Neural crest cell (in vitro differentiated cells): ENCODE data around the gene MCC. TPM values are rescaled to one million over a fixed set of nuclear protein-coding genes. Genes with fewer than 3 reads are reported as not detected.

Experiments used
- DNase-seq: peaks from one replicate; pipeline ENCODE4 v3.0.0; 2021; ENCODE audit warnings: low read depth, mixed read lengths, low spot score
- H3K27ac Mint-ChIP-seq: one replicate; pipeline ENCODE4 v1.8.0; 2021; ENCODE audit warnings: mild to moderate bottlenecking, mixed read lengths; ENCODE audit not compliant: unreplicated experiment
- H3K27me3 Mint-ChIP-seq: 2 replicates; pipeline ENCODE4 v1.8.0; 2021; ENCODE audit warnings: low read depth, mild to moderate bottlenecking, mixed read lengths
- H3K36me3 Mint-ChIP-seq: 2 replicates; pipeline ENCODE4 v1.8.0; 2021; ENCODE audit warnings: low read depth, mild to moderate bottlenecking, mixed read lengths
- H3K4me1 Mint-ChIP-seq: 2 replicates; pipeline ENCODE4 v1.8.0; 2021; ENCODE audit warnings: mixed read lengths
- H3K4me3 Mint-ChIP-seq: one replicate; pipeline ENCODE4 v1.8.0; 2021; ENCODE audit warnings: mild to moderate bottlenecking, mixed read lengths
- H3K9me3 Mint-ChIP-seq: 2 replicates; pipeline ENCODE4 v1.8.0; 2021; ENCODE audit warnings: mixed read lengths
- CTCF ChIP-seq: fragments of 200-600 bp; sonication (generic); conservative IDR thresholded peaks from 2 replicates; pipeline ENCODE4 v1.5.0; 2021; ENCODE audit warnings: antibody characterized with exemption, mild to moderate bottlenecking
- total RNA-seq: library from RNA; stranded (reverse); gene quantifications from 2 replicates; pipeline ENCODE4 v1.2.1, GENCODE V29; 2021

MCC gene
- total RNA-seq, 1 donor from 2014 or later = 10.8 TPM

- Mint-ChIP-seq H3K27me3 (no peaks in the 10 kb centered on the region), H3K4me3 (no peak overlapping the region), H3K9me3 (no peaks in the 10 kb centered on the region), H3K27ac (no peak overlapping the region), H3K4me1 (peaks cover 9% of the 10 kb centered on the region), H3K36me3 (peaks cover 6% of the 10 kb centered on the region)
- no peak for TF ChIP-seq CTCF
- no peak for DNase-seq
These were observed 369.5 kb downstream of the MCC start for GRCh38 chr5:113118765-113119164.

GRCh38 chr5:113118298-113118697 is 370.0 kb downstream of the MCC start:
- TF ChIP-seq CTCF = no peak
- Mint-ChIP-seq H3K9me3 (no peaks in the 10 kb centered on the region), H3K27ac (no peak overlapping the region), H3K27me3 (no peaks in the 10 kb centered on the region), H3K4me1 (peaks cover 9% of the 10 kb centered on the region), H3K4me3 (no peak overlapping the region), H3K36me3 (peaks cover 9% of the 10 kb centered on the region)
- no peak for DNase-seq

GRCh38 chr5:113117543-113118115 is 370.6 kb downstream of the MCC start:
- Mint-ChIP-seq H3K27me3 (no peaks in the 10 kb centered on the region), H3K9me3 (no peaks in the 10 kb centered on the region), H3K27ac (no peak overlapping the region), H3K4me1 (peaks cover 9% of the 10 kb centered on the region), H3K36me3 (peaks cover 9% of the 10 kb centered on the region), H3K4me3 (no peak overlapping the region)
- no peak for TF ChIP-seq CTCF
- no peak for DNase-seq

- no peak for DNase-seq
- Mint-ChIP-seq H3K4me1 (peaks cover 9% of the 10 kb centered on the region), H3K27me3 (no peaks in the 10 kb centered on the region), H3K9me3 (no peaks in the 10 kb centered on the region), H3K4me3 (no peak overlapping the region), H3K27ac (no peak overlapping the region), H3K36me3 (peaks cover 9% of the 10 kb centered on the region)
- TF ChIP-seq CTCF = no peak
These were observed 372.3 kb downstream of the MCC start for GRCh38 chr5:113115956-113116355.

GRCh38 chr5:113115061-113115460 is 373.2 kb downstream of the MCC start:
- H3K4me1 Mint-ChIP-seq = peaks cover 9% of the 10 kb centered on the region
- no peak for TF ChIP-seq CTCF
- no peaks in the 10 kb centered on the region for H3K27me3 Mint-ChIP-seq
- no peaks in the 10 kb centered on the region for H3K9me3 Mint-ChIP-seq
- no peak for DNase-seq
- H3K4me3 Mint-ChIP-seq = no peak overlapping the region
- H3K27ac Mint-ChIP-seq = no peak overlapping the region
- H3K36me3 Mint-ChIP-seq = peaks cover 9% of the 10 kb centered on the region

GRCh38 chr5:113114559-113114958 is 373.7 kb downstream of the MCC start:
- Mint-ChIP-seq H3K27ac (no peak overlapping the region), H3K27me3 (no peaks in the 10 kb centered on the region), H3K4me3 (no peak overlapping the region), H3K4me1 (peaks cover 7% of the 10 kb centered on the region), H3K9me3 (no peaks in the 10 kb centered on the region), H3K36me3 (peaks cover 9% of the 10 kb centered on the region)
- TF ChIP-seq CTCF = no peak
- DNase-seq = no peak
